ENCODE measurements around the gene TNFAIP1.

The TNFAIP1 gene

GRCh38 chr17:28326114-28326513 is 9.4 kb upstream of the TNFAIP1 start:
- TF ChIP-seq CTCF (IDR thresholded peaks at IDR 0.05; ENCODE audit: control insufficient read depth, extremely low read depth, insufficient read depth): no peak
- peak; percentile 85 for DNase-seq (ENCODE audit: low read depth)
- peak overlapping the region; percentile 11; the same call in 1 of the 2 replicates for H3K4me3 ChIP-seq (ENCODE audit: low read depth, low read length)

- TF ChIP-seq CTCF (IDR thresholded peaks at IDR 0.05; ENCODE audit: control insufficient read depth, extremely low read depth, insufficient read depth): no peak
- no peak overlapping the region for H3K4me3 ChIP-seq (ENCODE audit: low read depth, low read length)
- no peak for DNase-seq (ENCODE audit: low read depth)
Observed at GRCh38 chr17:28327031-28327607, 8.4 kb upstream of the TNFAIP1 start.

- H3K4me3 ChIP-seq (ENCODE audit: low read depth, low read length): no peak overlapping the region
- no peak for TF ChIP-seq CTCF (IDR thresholded peaks at IDR 0.05; ENCODE audit: control insufficient read depth, extremely low read depth, insufficient read depth)
- no peak for DNase-seq (ENCODE audit: low read depth)
Observed at GRCh38 chr17:28327709-28328108, 7.9 kb upstream of the TNFAIP1 start.

GRCh38 chr17:28328325-28328724 is 7.2 kb upstream of the TNFAIP1 start:
- H3K4me3 ChIP-seq (ENCODE audit: low read depth, low read length): no peak overlapping the region
- no peak for TF ChIP-seq CTCF (IDR thresholded peaks at IDR 0.05; ENCODE audit: control insufficient read depth, extremely low read depth, insufficient read depth)
- DNase-seq (ENCODE audit: low read depth): no peak

- no peak for DNase-seq (ENCODE audit: low read depth)
- no peak overlapping the region for H3K4me3 ChIP-seq (ENCODE audit: low read depth, low read length)
- no peak for TF ChIP-seq CTCF (IDR thresholded peaks at IDR 0.05; ENCODE audit: control insufficient read depth, extremely low read depth, insufficient read depth)
Observed at GRCh38 chr17:28330671-28331070, 4.9 kb upstream of the TNFAIP1 start.

- no peak for DNase-seq (ENCODE audit: low read depth)
- no peak for TF ChIP-seq CTCF (IDR thresholded peaks at IDR 0.05; ENCODE audit: control insufficient read depth, extremely low read depth, insufficient read depth)
- no peak overlapping the region for H3K4me3 ChIP-seq (ENCODE audit: low read depth, low read length)
Observed at GRCh38 chr17:28331891-28332420, 3.6 kb upstream of the TNFAIP1 start.

All from LNCaP clone FGC (cell line).